AG04449 (cell line): ENCODE results near the gene ATP2B2.
"Not testable (repeated sequence)": the region's sequence is repeated elsewhere in the genome, so short reads cannot be mapped to it uniquely, and the experiment has no call there.

Experiments used
- CTCF ChIA-PET: fragments of 350-600 bp; formaldehyde crosslinking; extraction: SDS; loops from one replicate; lab custom pipeline; 2021; ENCODE audit warnings: antibody characterized with exemption; lab: Yijun Ruan, JAX
- POLR2A ChIA-PET: fragments of 400-600, 350-600 bp; formaldehyde crosslinking; extraction: SDS; loops from one replicate; lab custom pipeline; 2020; ENCODE audit warnings: antibody characterized with exemption, inconsistent platforms; lab: Yijun Ruan, JAX
- DNase-seq: peaks from one replicate; pipeline ENCODE4 v3.0.0-alpha.2; 2010; ENCODE audit warnings: low read depth, low spot score
- H3K4me3 ChIP-seq: 2 replicates; pipeline ENCODE4 v1.5.1; 2011; ENCODE audit warnings: low read depth, mild to moderate bottlenecking, control low read depth, low read length
- TF ChIP-seq, protein P1 (sequence below): IDR thresholded peaks from one replicate; pipeline ENCODE4 v1.5.1; 2011; ENCODE audit warnings: mild to moderate bottlenecking, moderate library complexity, low read length, control low read depth, inconsistent platforms; ENCODE audit not compliant: insufficient read depth; ENCODE audit errors: missing control alignments

Gene ATP2B2

DNA sequence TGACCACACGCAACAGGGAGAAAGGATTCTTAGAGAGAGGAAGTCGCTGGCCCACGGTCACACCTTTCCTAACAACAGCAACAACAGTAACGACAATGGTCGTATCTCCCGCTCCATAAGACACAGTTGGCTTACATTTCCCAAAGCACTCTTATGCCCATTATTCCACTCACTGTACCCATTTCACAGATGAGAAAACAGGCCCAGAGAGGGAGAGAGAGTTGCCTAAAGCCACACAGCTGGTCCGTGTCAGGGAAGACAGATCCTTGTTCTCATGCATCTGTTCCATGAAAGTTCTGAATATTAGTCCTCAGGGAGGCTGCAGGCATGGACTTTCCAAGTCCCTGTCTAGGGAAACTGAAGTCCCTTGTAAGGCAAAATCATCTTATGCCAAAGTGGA is 42.0 kb upstream of the ATP2B2 start:
- TF ChIP-seq, protein P1, sequence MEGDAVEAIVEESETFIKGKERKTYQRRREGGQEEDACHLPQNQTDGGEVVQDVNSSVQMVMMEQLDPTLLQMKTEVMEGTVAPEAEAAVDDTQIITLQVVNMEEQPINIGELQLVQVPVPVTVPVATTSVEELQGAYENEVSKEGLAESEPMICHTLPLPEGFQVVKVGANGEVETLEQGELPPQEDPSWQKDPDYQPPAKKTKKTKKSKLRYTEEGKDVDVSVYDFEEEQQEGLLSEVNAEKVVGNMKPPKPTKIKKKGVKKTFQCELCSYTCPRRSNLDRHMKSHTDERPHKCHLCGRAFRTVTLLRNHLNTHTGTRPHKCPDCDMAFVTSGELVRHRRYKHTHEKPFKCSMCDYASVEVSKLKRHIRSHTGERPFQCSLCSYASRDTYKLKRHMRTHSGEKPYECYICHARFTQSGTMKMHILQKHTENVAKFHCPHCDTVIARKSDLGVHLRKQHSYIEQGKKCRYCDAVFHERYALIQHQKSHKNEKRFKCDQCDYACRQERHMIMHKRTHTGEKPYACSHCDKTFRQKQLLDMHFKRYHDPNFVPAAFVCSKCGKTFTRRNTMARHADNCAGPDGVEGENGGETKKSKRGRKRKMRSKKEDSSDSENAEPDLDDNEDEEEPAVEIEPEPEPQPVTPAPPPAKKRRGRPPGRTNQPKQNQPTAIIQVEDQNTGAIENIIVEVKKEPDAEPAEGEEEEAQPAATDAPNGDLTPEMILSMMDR: no peak
- POLR2A ChIA-PET: no interaction called here
- no peak for DNase-seq
- H3K4me3 ChIP-seq: no peak overlapping the region
- CTCF ChIA-PET: no interaction called here

DNA sequence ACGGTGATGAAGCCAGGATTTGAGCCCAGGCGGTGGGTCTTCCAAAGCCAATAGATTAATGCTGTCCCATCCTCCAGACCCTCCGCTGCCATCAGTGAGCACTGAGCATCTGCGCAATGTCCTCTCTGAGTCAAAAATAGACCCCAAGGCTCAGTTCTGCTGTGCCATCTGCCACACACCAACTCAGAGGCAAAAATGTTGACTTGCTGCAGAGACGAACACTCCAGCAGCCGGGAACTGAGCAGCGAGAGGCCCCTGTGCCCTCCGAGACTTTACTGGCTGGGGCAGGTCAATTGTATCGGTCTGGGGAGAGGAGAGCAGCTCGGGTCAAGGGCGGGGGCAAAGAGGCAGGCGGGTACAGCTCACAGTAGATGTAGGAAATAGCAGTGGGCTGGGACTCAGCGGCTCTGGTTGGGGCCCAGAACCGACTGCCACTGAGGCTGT is 41.5 kb upstream of the ATP2B2 start:
- TF ChIP-seq, protein P1: no peak
- ChIA-PET POLR2A (no interaction called here), CTCF (no interaction called here)
- DNase-seq: no peak
- H3K4me3 ChIP-seq: no peak overlapping the region

DNA sequence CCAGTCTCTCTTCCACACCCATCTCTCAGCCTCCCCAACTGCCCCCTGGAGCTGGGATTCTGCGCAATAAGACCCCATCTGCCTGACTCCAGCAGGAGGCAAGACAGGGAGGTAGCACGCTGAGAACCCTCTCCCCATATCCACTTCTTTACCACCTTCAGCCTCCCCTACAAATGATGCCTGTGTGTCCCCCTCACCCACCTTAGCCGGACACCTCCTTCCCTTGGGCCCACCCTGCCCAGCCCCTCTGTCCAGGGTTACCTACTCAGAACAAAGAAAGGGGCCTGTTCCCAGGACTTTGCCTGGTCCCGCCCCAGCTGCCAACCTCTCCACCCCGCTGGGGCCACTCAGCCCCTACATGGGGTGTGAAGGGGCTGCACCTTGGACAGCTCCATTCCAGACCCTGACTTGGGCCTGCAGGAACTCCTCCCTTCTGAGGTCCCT is 40.8 kb upstream of the ATP2B2 start:
- H3K4me3 ChIP-seq: no peak overlapping the region
- ChIA-PET CTCF (no interaction called here), POLR2A (no interaction called here)
- no peak for DNase-seq
- TF ChIP-seq, protein P1: no peak

DNA sequence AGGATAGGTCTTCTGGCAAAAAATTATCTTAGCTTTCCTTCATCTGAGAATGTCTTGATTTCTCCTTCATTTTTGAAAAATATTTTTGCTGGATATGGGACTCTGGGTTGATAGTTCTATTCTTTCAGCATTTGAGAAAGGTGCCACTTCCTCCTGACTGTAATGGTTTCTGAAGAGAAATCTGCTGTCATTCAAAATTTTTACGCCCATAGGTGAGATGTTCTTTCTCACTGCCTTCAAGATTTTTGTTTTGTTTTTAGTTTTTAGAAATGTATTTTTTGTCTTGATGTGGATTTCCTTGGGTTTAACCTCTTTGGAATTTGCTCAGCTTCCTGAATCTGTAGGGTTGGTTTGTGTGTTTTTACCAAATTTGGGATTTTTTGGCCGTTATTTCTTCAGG is 37.1 kb upstream of the ATP2B2 start:
- ChIA-PET CTCF (no interaction called here), POLR2A (no interaction called here)
- TF ChIP-seq, protein P1: no peak
- no peak for DNase-seq
- H3K4me3 ChIP-seq: no peak overlapping the region

DNA sequence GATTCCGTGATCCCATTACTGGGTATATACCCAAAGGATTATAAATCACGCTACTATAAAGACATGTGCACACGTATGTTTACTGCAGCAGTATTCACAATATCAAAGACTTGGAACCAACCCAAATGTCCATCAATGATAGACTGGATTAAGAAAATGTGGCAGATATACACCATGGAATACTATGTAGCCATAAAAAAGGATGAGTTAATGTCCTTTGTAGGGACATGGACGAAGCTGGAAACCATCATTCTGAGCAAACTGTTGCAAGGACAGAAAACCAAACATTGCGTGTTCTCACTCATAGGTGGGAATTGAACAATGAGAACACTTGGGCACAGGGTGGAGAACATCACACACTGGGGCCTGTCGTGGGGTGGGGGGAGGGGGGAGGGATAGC is 35.0 kb upstream of the ATP2B2 start:
- DNase-seq, CTCF ChIA-PET, H3K4me3 ChIP-seq, POLR2A ChIA-PET: not testable (repeated sequence)

DNA sequence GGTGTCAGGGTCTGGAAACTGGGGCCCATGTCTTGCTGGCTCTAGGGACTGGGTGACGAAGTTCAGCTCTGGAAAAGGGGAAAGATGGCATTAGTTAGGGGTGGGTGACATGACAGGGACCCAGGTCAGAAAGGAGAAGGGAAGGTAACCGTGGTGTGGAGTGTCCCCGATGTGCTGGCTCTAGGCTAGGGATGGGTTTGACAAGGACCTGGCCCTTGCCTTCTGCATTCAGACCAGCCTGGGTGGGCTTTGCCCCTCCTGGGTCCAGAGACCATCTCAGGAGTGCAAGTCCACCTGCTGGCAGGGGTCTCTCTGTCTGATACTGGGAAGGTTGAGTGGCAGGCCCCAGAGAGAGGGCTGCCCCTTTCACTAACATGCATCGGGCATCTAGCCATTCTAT is 28.7 kb upstream of the ATP2B2 start:
- POLR2A ChIA-PET: no interaction called here
- TF ChIP-seq, protein P1: no peak
- no peak for DNase-seq
- no peak overlapping the region for H3K4me3 ChIP-seq
- CTCF ChIA-PET: no interaction called here

DNA sequence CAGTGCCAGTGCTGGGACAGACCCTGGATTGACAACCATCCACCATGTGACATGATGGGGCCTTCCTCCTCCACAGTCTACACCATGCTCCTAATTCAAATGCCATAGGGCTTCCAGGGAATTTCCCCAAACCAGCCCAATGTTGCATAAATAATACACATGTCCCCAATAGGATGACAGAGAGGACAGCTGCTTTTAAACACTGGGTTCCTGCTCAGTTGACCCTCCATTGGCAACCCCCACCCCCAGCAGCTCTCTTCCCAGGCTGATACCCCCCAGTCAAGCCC is 28.3 kb upstream of the ATP2B2 start:
- ChIA-PET POLR2A (no interaction called here), CTCF (no interaction called here)
- TF ChIP-seq, protein P1: no peak
- DNase-seq: no peak
- no peak overlapping the region for H3K4me3 ChIP-seq
